GM04504 (cell line): ENCODE data around the gene PON1.

Experiments used
- DNase-seq: peaks from one replicate; pipeline ENCODE4 v3.0.0-alpha.2; 2012; ENCODE audit warnings: low read depth

PON1 gene

DNA sequence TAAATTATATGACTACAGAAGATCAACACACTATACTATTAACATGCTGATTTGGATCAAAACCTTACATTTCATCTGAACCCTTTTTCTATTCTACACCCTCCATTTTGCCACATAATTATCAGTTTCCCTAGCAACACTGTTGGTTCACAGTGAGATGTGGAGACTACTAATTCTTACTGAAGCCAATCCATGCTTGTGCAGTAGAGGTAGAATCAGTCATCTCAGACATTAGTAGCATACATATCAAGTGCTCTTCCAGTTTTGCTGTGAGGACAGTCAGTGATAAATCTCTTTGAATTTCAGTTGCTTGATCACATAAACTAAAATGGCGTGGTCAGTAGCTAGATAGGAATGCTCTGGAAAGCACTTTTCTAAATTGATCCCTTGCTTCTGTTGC is 70.3 kb downstream of the PON1 start:
- no peak for DNase-seq

DNA sequence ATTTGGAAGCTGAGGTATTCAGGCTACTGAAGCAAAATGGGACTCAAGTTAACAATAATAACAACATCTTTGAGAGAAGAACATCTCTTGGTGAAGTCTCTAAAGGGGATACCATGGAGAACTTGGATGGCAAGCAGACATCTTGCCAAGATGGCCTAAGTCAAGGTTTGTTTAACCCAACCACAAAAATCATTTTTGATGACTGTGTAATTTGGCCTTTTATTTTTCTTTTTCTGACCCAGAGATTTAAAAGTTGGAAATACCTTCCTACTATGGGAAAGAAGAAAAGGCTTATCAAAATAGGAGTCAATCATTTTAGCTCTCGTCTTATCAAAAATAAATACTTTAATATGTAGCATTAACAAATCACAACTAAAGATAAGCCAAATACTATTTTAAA is 72.4 kb downstream of the PON1 start:
- DNase-seq, result no peak

DNA sequence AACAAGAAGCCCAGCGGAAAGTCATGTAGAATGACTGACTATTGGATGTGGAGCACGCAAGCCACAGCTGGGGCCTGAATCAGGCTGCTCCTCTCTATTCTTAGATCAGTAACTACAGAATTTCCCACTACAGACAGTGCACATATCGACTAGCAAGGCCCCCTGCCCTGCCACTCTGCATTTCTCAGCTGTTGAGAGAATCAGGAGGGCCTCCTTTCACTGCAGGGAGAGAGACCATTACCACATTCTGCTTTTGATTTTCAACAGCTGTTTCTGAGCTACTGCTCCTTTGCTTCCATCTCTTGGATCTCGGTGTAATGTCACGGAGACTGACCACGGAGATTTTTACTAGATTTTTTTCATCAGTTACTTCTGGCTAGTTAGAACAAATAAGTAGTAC is 73.8 kb downstream of the PON1 start:
- DNase-seq, result no peak
